ENCODE data around the gene CLHC1. TPM values are rescaled to one million over a fixed set of nuclear protein-coding genes. Genes with fewer than 3 reads are reported as not detected.

The CLHC1 gene
- total and polyA plus RNA-seq, 10 of the 15 experiments (the other 5 are each of a cell fraction or from before 2014, with no cell fraction given), result 2.6 to 6.8 (median 4.7) TPM

- TF ChIP-seq ZNF207 (IDR thresholded peaks at IDR 0.05; ENCODE audit: borderline replicate concordance) (no peak), BRCA1 (IDR thresholded peaks at IDR 0.05; ENCODE audit: low read depth, low read length) (no peak), WRNIP1 (IDR thresholded peaks at IDR 0.05; ENCODE audit: borderline replicate concordance, low read depth, low read length) (no peak), CHD1 (IDR thresholded peaks at IDR 0.05; ENCODE audit: low read depth, low read length) (no peak), RFX5 (IDR thresholded peaks at IDR 0.05; ENCODE audit: low read depth, low read length) (no peak)
Observed at GRCh38 chr2:55138014-55138881, 93.8 kb downstream of the CLHC1 start (continued).

- in situ Hi-C loops (cut with MboI) (no loop called here), intact Hi-C loops (cut with micrococcal nuclease; ENCODE audit: unreplicated experiment) (no loop called here)
- no peak overlapping the region for H3K27ac ChIP-seq (ENCODE audit: control insufficient read depth, insufficient read depth)
- no peaks in the 10 kb centered on the region for H3K27me3 ChIP-seq (replicated peaks in 1 of 2; ENCODE audit: control insufficient read depth in 2 of 2, insufficient read depth in 2 of 2, low read length in 1 of 2)
- H2AFZ ChIP-seq (ENCODE audit: control insufficient read depth, low read depth, low read length), result no peak overlapping the region
- no peak overlapping the region for H3K4me3 ChIP-seq
- no peak overlapping the region for H3K4me2 ChIP-seq (ENCODE audit: control insufficient read depth, insufficient read depth)
- no peaks in the 10 kb centered on the region for H4K20me1 ChIP-seq (ENCODE audit: control insufficient read depth, insufficient read depth)
- POLR2A ChIA-PET, result interaction anchor here (1.1 to 1.5 kb wide), 2 partner anchors 14 to 16 kb away, joined by 4 to 5 read pairs; no protein-coding TSS in a partner anchor
- H3K36me3 ChIP-seq (ENCODE audit: control insufficient read depth in 2 of 2, insufficient read depth in 2 of 2, low read length in 1 of 2), result no peaks in the 10 kb centered on the region
- no peak for TF ChIP-seq ZNF207 (IDR thresholded peaks at IDR 0.05; ENCODE audit: borderline replicate concordance)
- peak; percentile 36; the same call in 1 of the 2 replicates for TF ChIP-seq SPI1 (IDR thresholded peaks at IDR 0.05; ENCODE audit: borderline replicate concordance, insufficient read depth, low read depth, low read length)
- CTCF ChIA-PET, result interaction anchor here (1.1 to 2.1 kb wide), 4 partner anchors 15 to 26 kb away, joined by 3 to 5 read pairs (median 4); no protein-coding TSS in a partner anchor
- no peaks in the 10 kb centered on the region for H3K79me2 ChIP-seq (ENCODE audit: control insufficient read depth, insufficient read depth, low read length)
- no peak for ATAC-seq
- DNase-seq (ENCODE audit: low read depth, low spot score), result no peak
- 78% methylated on average over 20 of the region's 23 CpGs for WGBS (ENCODE audit: insufficient coverage, insufficient replicate concordance, low lambda C conversion rate, missing lambda C conversion rate)
- no TSS peak for BruUV-seq (replicated peaks)
- peaks cover 15% of the 10 kb centered on the region for H3K4me1 ChIP-seq (ENCODE audit: control insufficient read depth, insufficient read depth, low read length)
- RAD21 ChIA-PET (ENCODE audit: unreplicated experiment), result interaction anchor here (0.7 to 1.1 kb wide), 2 partner anchors 20 to 87 kb away, joined by 3 read pairs; partner anchors contain the start of gene RTN4
- SMC1A ChIA-PET (ENCODE audit: uncharacterized antibody, unreplicated experiment), result interaction anchor here (1.2 to 2.1 kb wide), 2 partner anchors 16 kb away, joined by 4 to 11 read pairs; no protein-coding TSS in a partner anchor
- FAIRE-seq, result no peak
- H3K9me3 ChIP-seq (replicated peaks; ENCODE audit: control insufficient read depth, insufficient read depth, low read length), result no peaks in the 10 kb centered on the region; the same call in 2 of the 3 replicates
- H3K9ac ChIP-seq (ENCODE audit: control insufficient read depth, insufficient read depth, low read length), result no peak overlapping the region
Observed at GRCh38 chr2:55137024-55137958, 94.8 kb downstream of the CLHC1 start.
